Measurements from ENCODE around the gene CREB5. TPM values are rescaled to one million over a fixed set of nuclear protein-coding genes. Genes with fewer than 3 reads are reported as not detected.
A peak's percentile ranks its signal among the peaks of the same experiment; 100 is the strongest.

Gene CREB5
- total and polyA plus RNA-seq, 2 of the 13 experiments (the other 11 are each of a cell fraction or from before 2014, with no cell fraction given) = 0.38 to 0.71 TPM

DNA sequence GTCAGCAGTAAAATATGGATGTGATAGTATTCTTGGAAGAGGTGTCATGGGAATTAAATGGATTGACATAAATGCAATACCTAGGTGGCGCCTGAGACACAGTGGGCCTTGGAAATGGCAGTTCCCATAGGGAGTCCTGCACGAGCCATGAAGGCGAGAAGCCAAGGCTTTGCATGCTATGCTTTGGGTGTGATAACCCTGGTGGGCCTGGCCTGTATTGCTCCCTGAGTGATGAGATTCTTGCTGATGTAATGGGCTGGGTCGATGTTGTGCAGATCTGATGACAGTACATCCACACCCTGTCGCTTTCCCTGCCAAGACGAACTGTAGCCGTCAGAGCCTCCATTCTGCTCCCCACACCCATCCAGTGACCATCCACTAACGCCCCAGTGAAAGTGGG, 46.4 kb downstream of the CREB5 start:
- Histone ChIP-seq H3K4me1 (ENCODE audit: insufficient read depth, low read length) (no peaks in the 10 kb centered on the region), H3K79me2 (ENCODE audit: insufficient read depth, low read length) (no peaks in the 10 kb centered on the region), H4K20me1 (ENCODE audit: insufficient read depth, low read length) (no peaks in the 10 kb centered on the region), H3K9ac (ENCODE audit: insufficient read depth, low read depth, low read length) (no peak overlapping the region), H3K9me3 (ENCODE audit: low read length) (no peaks in the 10 kb centered on the region), H3K27me3 (ENCODE audit: control insufficient read depth in 1 of 2, insufficient read depth in 2 of 2, low read length in 2 of 2) (no peaks in the 10 kb centered on the region), H3K36me3 (replicated peaks in 1 of 2; ENCODE audit: control insufficient read depth in 1 of 2, insufficient read depth in 2 of 2, low read length in 2 of 2) (no peaks in the 10 kb centered on the region), H3K27ac (ENCODE audit: extremely low read length, insufficient read depth, low read length) (no peak overlapping the region), H3K4me3 (replicated peaks in 1 of 3; ENCODE audit: insufficient read depth in 1 of 3, low read depth in 2 of 3, low read length in 3 of 3) (no peak overlapping the region), H2AFZ (ENCODE audit: low read length) (no peak overlapping the region), H3K4me2 (ENCODE audit: low read depth, low read length) (no peak overlapping the region)
- TF ChIP-seq, protein P1, sequence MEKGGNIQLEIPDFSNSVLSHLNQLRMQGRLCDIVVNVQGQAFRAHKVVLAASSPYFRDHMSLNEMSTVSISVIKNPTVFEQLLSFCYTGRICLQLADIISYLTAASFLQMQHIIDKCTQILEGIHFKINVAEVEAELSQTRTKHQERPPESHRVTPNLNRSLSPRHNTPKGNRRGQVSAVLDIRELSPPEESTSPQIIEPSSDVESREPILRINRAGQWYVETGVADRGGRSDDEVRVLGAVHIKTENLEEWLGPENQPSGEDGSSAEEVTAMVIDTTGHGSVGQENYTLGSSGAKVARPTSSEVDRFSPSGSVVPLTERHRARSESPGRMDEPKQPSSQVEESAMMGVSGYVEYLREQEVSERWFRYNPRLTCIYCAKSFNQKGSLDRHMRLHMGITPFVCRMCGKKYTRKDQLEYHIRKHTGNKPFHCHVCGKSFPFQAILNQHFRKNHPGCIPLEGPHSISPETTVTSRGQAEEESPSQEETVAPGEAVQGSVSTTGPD (CRISPR knock-in tag; IDR thresholded peaks at IDR 0.05) = no peak
- TF ChIP-seq HNRNPLL (IDR thresholded peaks at IDR 0.05; ENCODE audit: low read depth, low read length, poor library complexity, severe bottlenecking) (no peak), DMAP1 (CRISPR knock-in tag; IDR thresholded peaks at IDR 0.05) (no peak), EP300 (IDR thresholded peaks at IDR 0.05; ENCODE audit: low read depth in 2 of 2, low read length in 2 of 2) (no peak), EP300 (CRISPR knock-in tag; IDR thresholded peaks at IDR 0.05; ENCODE audit: borderline replicate concordance) (no peak), ZFP82 (CRISPR knock-in tag; IDR thresholded peaks at IDR 0.05; ENCODE audit: borderline replicate concordance) (no peak)
- no TSS peak for BruUV-seq (replicated peaks)
- in situ Hi-C loops (cut with HindIII; ENCODE audit: extremely low pct_ligation_motif_present, low pct_unique_long_range_greater_than_20kb) (no loop called here), intact Hi-C loops (cut with micrococcal nuclease; ENCODE audit: unreplicated experiment) (no loop called here)
- ChIA-PET POLR2A (no interaction called here), CTCF (ENCODE audit: low intra/inter-chr PET ratio, low total read pairs) (no interaction called here)
- FAIRE-seq (no peak), ATAC-seq (0 out of 3 replicates have a peak, but pooled peaks have one; percentile 31), DNase-seq (ENCODE audit: low spot score) (no peak)
- WGBS (ENCODE audit: low lambda C conversion rate) = 23% methylated on average over 2 of the region's 8 CpGs

DNA sequence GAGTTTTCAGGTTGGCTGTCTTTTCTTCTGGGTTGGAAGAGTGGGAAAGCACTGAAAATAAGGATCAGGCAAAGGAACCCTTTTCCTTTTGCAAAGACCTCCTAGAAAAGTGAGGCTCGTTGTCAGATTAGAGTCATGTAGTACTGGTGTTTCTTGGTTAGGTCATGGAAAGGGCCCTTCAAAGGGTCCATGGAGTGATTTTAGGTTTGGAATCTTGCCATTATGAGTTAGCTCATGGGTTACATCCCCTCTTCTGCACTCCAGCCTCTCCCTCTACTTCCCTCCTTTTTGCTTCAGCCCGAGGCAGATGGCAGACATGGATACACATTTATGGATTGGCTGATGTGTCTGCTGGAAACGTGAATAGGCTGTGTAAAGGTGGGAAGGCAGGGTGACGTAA, 47.0 kb downstream of the CREB5 start:
- WGBS (ENCODE audit: low lambda C conversion rate) = 41% methylated on average over 4 of the region's 4 CpGs
- no peaks in the 10 kb centered on the region for H3K9me3 ChIP-seq (ENCODE audit: low read length)
- H2AFZ ChIP-seq (ENCODE audit: low read length) = no peak overlapping the region
- no TSS peak for BruUV-seq (replicated peaks)
- no peak for ATAC-seq
- CTCF ChIA-PET (ENCODE audit: low intra/inter-chr PET ratio, low total read pairs) = no interaction called here
- in situ Hi-C loops (cut with HindIII; ENCODE audit: extremely low pct_ligation_motif_present, low pct_unique_long_range_greater_than_20kb) (no loop called here), intact Hi-C loops (cut with micrococcal nuclease; ENCODE audit: unreplicated experiment) (no loop called here)
- no peak overlapping the region for H3K27ac ChIP-seq (ENCODE audit: extremely low read length, insufficient read depth, low read length)
- no peak overlapping the region for H3K9ac ChIP-seq (ENCODE audit: insufficient read depth, low read depth, low read length)
- no peak overlapping the region for H3K4me3 ChIP-seq (replicated peaks in 1 of 3; ENCODE audit: insufficient read depth in 1 of 3, low read depth in 2 of 3, low read length in 3 of 3)
- H3K4me1 ChIP-seq (ENCODE audit: insufficient read depth, low read length) = no peaks in the 10 kb centered on the region
- H3K79me2 ChIP-seq (ENCODE audit: insufficient read depth, low read length) = no peaks in the 10 kb centered on the region
- H4K20me1 ChIP-seq (ENCODE audit: insufficient read depth, low read length) = no peaks in the 10 kb centered on the region
- H3K27me3 ChIP-seq (ENCODE audit: control insufficient read depth in 1 of 2, insufficient read depth in 2 of 2, low read length in 2 of 2) = no peaks in the 10 kb centered on the region
- POLR2A ChIA-PET = no interaction called here
- H3K4me2 ChIP-seq (ENCODE audit: low read depth, low read length) = no peak overlapping the region
- DNase-seq (ENCODE audit: low spot score) = no peak
- FAIRE-seq = no peak
- H3K36me3 ChIP-seq (replicated peaks in 1 of 2; ENCODE audit: control insufficient read depth in 1 of 2, insufficient read depth in 2 of 2, low read length in 2 of 2) = no peaks in the 10 kb centered on the region
- no peak for TF ChIP-seq SMAD9 (CRISPR knock-in tag; IDR thresholded peaks at IDR 0.05)
- no peak for TF ChIP-seq ADNP (CRISPR knock-in tag; IDR thresholded peaks at IDR 0.05)
- TF ChIP-seq MIER3 (CRISPR knock-in tag; IDR thresholded peaks at IDR 0.05; ENCODE audit: borderline replicate concordance) = no peak
- TF ChIP-seq ZNF577 (CRISPR knock-in tag; IDR thresholded peaks at IDR 0.05; ENCODE audit: borderline replicate concordance, low read depth) = no peak
- TF ChIP-seq PHB2 (IDR thresholded peaks at IDR 0.05; ENCODE audit: partially characterized antibody) = no peak
- TF ChIP-seq, protein P2, sequence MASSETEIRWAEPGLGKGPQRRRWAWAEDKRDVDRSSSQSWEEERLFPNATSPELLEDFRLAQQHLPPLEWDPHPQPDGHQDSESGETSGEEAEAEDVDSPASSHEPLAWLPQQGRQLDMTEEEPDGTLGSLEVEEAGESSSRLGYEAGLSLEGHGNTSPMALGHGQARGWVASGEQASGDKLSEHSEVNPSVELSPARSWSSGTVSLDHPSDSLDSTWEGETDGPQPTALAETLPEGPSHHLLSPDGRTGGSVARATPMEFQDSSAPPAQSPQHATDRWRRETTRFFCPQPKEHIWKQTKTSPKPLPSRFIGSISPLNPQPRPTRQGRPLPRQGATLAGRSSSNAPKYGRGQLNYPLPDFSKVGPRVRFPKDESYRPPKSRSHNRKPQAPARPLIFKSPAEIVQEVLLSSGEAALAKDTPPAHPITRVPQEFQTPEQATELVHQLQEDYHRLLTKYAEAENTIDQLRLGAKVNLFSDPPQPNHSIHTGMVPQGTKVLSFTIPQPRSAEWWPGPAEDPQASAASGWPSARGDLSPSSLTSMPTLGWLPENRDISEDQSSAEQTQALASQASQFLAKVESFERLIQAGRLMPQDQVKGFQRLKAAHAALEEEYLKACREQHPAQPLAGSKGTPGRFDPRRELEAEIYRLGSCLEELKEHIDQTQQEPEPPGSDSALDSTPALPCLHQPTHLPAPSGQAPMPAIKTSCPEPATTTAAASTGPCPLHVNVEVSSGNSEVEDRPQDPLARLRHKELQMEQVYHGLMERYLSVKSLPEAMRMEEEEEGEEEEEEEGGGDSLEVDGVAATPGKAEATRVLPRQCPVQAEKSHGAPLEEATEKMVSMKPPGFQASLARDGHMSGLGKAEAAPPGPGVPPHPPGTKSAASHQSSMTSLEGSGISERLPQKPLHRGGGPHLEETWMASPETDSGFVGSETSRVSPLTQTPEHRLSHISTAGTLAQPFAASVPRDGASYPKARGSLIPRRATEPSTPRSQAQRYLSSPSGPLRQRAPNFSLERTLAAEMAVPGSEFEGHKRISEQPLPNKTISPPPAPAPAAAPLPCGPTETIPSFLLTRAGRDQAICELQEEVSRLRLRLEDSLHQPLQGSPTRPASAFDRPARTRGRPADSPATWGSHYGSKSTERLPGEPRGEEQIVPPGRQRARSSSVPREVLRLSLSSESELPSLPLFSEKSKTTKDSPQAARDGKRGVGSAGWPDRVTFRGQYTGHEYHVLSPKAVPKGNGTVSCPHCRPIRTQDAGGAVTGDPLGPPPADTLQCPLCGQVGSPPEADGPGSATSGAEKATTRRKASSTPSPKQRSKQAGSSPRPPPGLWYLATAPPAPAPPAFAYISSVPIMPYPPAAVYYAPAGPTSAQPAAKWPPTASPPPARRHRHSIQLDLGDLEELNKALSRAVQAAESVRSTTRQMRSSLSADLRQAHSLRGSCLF (CRISPR knock-in tag; IDR thresholded peaks at IDR 0.05; ENCODE audit: borderline replicate concordance) = no peak
- no peak for TF ChIP-seq ATF7 (IDR thresholded peaks at IDR 0.05)
- TF ChIP-seq ATF7 (CRISPR knock-in tag; IDR thresholded peaks at IDR 0.05) = no peak
- TF ChIP-seq TEAD2 (CRISPR knock-in tag; IDR thresholded peaks at IDR 0.05) = no peak
